Spleen (tissue), 7 donors: Measurements from ENCODE around the gene TNS1.

Experiments
- POLR2A ChIP-seq, 3 donors: fragments of 450-650 bp; IDR thresholded peaks; one replicate each; pipeline ENCODE4 v1.5.1; 2017; ENCODE audit warnings: antibody characterized with exemption in 3 of 3, mild to moderate bottlenecking in 1 of 3
- POLR2AphosphoS5 ChIP-seq, 3 donors: sonication (generic); formaldehyde crosslinking; IDR thresholded peaks; one replicate each; pipeline ENCODE4 v1.5.1; 2017; ENCODE audit warnings: antibody characterized with exemption in 3 of 3
- TF ChIP-seq, protein P1 (sequence below), 11 experiments: fragments of 200-600 bp in 7 of 11; fragments of 450-650 bp in 4 of 11; sonication (generic) in 4 of 11; IDR thresholded peaks in 8 of 11; conservative IDR thresholded peaks in 3 of 11; 1 replicate in 7 of 11; 2 replicates in 4 of 11; pipeline versions ENCODE4 v1.4.0 to v1.8.0; 2016 to 2021; ENCODE audit warnings: antibody characterized with exemption in 11 of 11, inconsistent platforms in 4 of 11, mild to moderate bottlenecking in 1 of 11
- donor health status: DM: no; HTN: no; CAD: no; lungs with moderate emphysema.
- donor health status: DM: no; HTN: no; CAD: no.
- donor health status: DM: no; HTN: no; CAD: no.

DNA sequence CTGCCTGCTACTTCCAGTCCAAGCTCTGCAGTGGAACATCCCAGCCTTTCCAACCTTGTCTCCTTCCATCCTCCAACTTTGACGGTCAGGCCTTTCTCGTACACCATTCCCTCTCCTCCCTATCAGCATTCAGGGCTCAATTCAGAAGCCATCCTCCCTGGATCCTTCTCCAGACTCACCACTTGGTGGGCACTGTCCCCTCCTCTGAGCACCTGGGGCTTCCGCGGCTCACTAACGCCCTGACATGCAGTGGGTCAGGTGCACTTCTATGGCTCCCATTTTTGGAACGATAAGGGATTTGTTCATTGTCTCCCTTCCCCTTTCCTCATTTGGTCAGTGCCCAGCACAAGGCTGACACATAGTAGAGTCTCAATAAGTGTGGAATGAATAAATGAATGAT, 56.7 kb downstream of the TNS1 start:
- TF ChIP-seq POLR2AphosphoS5 (IDR thresholded peaks at IDR 0.05) (no peak), POLR2A (IDR thresholded peaks at IDR 0.05) (no peak)
- TF ChIP-seq, protein P1, sequence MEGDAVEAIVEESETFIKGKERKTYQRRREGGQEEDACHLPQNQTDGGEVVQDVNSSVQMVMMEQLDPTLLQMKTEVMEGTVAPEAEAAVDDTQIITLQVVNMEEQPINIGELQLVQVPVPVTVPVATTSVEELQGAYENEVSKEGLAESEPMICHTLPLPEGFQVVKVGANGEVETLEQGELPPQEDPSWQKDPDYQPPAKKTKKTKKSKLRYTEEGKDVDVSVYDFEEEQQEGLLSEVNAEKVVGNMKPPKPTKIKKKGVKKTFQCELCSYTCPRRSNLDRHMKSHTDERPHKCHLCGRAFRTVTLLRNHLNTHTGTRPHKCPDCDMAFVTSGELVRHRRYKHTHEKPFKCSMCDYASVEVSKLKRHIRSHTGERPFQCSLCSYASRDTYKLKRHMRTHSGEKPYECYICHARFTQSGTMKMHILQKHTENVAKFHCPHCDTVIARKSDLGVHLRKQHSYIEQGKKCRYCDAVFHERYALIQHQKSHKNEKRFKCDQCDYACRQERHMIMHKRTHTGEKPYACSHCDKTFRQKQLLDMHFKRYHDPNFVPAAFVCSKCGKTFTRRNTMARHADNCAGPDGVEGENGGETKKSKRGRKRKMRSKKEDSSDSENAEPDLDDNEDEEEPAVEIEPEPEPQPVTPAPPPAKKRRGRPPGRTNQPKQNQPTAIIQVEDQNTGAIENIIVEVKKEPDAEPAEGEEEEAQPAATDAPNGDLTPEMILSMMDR (IDR thresholded peaks at IDR 0.05 in 8 of 11, conservative IDR thresholded peaks at IDR 0.05 in 3 of 11) = no peak
